HCT116 (cell line): ENCODE data around the gene TMEM238. TPM values are rescaled to one million over a fixed set of nuclear protein-coding genes. Genes with fewer than 3 reads are reported as not detected.

Experiments used
- ATAC-seq: fragments of 200-7000 bp; cut with Tn5 transposase; 2 replicates; pipeline ENCODE4 v1.9.1; 2020; ENCODE audit warnings: mild to moderate bottlenecking, moderate library complexity
- BruUV-seq: library from RNA; stranded (reverse); fragments of 400-500 nt; replicated peaks from 2 replicates; lab custom pipeline; 2021; lab: Mats Ljungman, UMichigan
- CTCF ChIA-PET: fragments of 300-600 bp; sonication (Branson Sonifier 250); formaldehyde crosslinking; loops from one replicate; lab custom pipeline; 2021; ENCODE audit warnings: antibody characterized with exemption; lab: Charles Lee
- POLR2A ChIA-PET: fragments of 300-600, 350-600 bp; sonication (Branson Sonifier 250); formaldehyde crosslinking; loops from one replicate; lab custom pipeline; 2021; ENCODE audit warnings: antibody characterized with exemption; lab: Charles Lee
- RAD21 ChIA-PET, 2 experiments: fragments of 300-600 bp; sonication (Branson Sonifier 250); formaldehyde crosslinking; loops; one replicate each; lab custom pipeline; 2023; ENCODE audit warnings: low total read pairs in 2 of 2; ENCODE audit not compliant: uncharacterized antibody in 2 of 2, unreplicated experiment in 2 of 2, low non-redundant PET in 1 of 2; lab: Charles Lee
- DNase-seq: peaks from one replicate; pipeline ENCODE4 v3.0.0-alpha.2; 2010; ENCODE audit warnings: low read depth, low spot score
- H2AFZ ChIP-seq: fragments of 200-600 bp; shearing (Covaris generic), sonication (generic); 2 replicates; pipeline ENCODE4 v1.6.1; 2017; ENCODE audit warnings: low read depth, mixed run types, mixed read lengths, antibody characterized with exemption, low read length; ENCODE audit not compliant: poor library complexity, severe bottlenecking
- H3K27ac ChIP-seq: 2 replicates; pipeline ENCODE4 v1.5.1; 2012; ENCODE audit warnings: low read depth, low read length
- H3K27me3 ChIP-seq: fragments of 200-600 bp; sonication (generic); 2 replicates; pipeline ENCODE4 v1.6.1; 2016; ENCODE audit warnings: mixed run types, low read length, mixed read lengths; ENCODE audit not compliant: insufficient read depth
- H3K36me3 ChIP-seq, 2 experiments: fragments of 200-500 bp in 1 of 2; fragments of 200-600 bp in 1 of 2; sonication (Bioruptor generic) in 1 of 2; sonication (generic) in 1 of 2; 2 replicates each; pipeline versions ENCODE4 v1.5.1 to v1.6.1; 2014 to 2016; ENCODE audit warnings: low read length in 2 of 2, inconsistent platforms in 1 of 2, mixed read lengths in 1 of 2, mixed run types in 1 of 2; ENCODE audit not compliant: insufficient read depth in 2 of 2, control insufficient read depth in 1 of 2
- H3K4me1 ChIP-seq, 2 experiments: fragments of 200-600 bp in 1 of 2; sonication (generic) in 1 of 2; 2 replicates each; pipeline versions ENCODE4 v1.5.1 to v1.6.1; 2012 to 2017; ENCODE audit warnings: low read length in 2 of 2, inconsistent platforms in 1 of 2, mild to moderate bottlenecking in 1 of 2, mixed read lengths in 1 of 2, mixed run types in 1 of 2, moderate library complexity in 1 of 2; ENCODE audit not compliant: insufficient read depth in 2 of 2, control insufficient read depth in 1 of 2
- H3K4me2 ChIP-seq: fragments of 200-600 bp; sonication (generic); 2 replicates; pipeline ENCODE4 v1.6.1; 2017; ENCODE audit warnings: mixed run types, low read length, mixed read lengths
- H3K4me3 ChIP-seq, 2 experiments: fragments of 200-600 bp in 1 of 2; sonication (generic) in 1 of 2; replicated peaks in 1 of 2; 2 replicates each; pipeline ENCODE4 v1.5.1; 2011 to 2016; ENCODE audit warnings: low read length in 2 of 2, control low read depth in 1 of 2, low read depth in 1 of 2, mild to moderate bottlenecking in 1 of 2, mixed read lengths in 1 of 2, mixed run types in 1 of 2
- H3K79me2 ChIP-seq: fragments of 200-600 bp; sonication (generic); 2 replicates; pipeline ENCODE4 v1.6.1; 2017; ENCODE audit warnings: mild to moderate bottlenecking, mixed run types, low read length, moderate library complexity, mixed read lengths; ENCODE audit not compliant: insufficient read depth
- H3K9ac ChIP-seq: fragments of 200-600 bp; sonication (generic); 2 replicates; pipeline ENCODE4 v1.6.1; 2016; ENCODE audit warnings: low read length, mixed read lengths
- H3K9me2 ChIP-seq: fragments of 200-600 bp; sonication (generic), shearing (Covaris generic); 2 replicates; pipeline ENCODE4 v1.6.1; 2017; ENCODE audit warnings: mixed run types, mild to moderate bottlenecking, moderate library complexity; ENCODE audit not compliant: insufficient read depth
- H3K9me3 ChIP-seq, 2 experiments: fragments of 200-500 bp in 1 of 2; fragments of 200-600 bp in 1 of 2; sonication (Bioruptor generic) in 1 of 2; sonication (generic) in 1 of 2; 2 replicates each; pipeline ENCODE4 v1.6.1; 2014 to 2017; ENCODE audit warnings: low read length in 2 of 2, mixed read lengths in 2 of 2, inconsistent platforms in 1 of 2, low read depth in 1 of 2, mild to moderate bottlenecking in 1 of 2, mixed run types in 1 of 2, moderate library complexity in 1 of 2; ENCODE audit not compliant: control insufficient read depth in 1 of 2, insufficient read depth in 1 of 2
- H4K20me1 ChIP-seq: fragments of 200-600 bp; sonication (generic), shearing (Covaris generic); 2 replicates; pipeline ENCODE4 v1.6.1; 2017; ENCODE audit warnings: mixed run types, mild to moderate bottlenecking, moderate library complexity; ENCODE audit not compliant: insufficient read depth
- CEBPB ChIP-seq: IDR thresholded peaks from 2 replicates; pipeline ENCODE4 v1.6.1; 2012; ENCODE audit warnings: low read depth
- CTCF ChIP-seq, 3 experiments: fragments of 200-600 bp in 1 of 3; sonication (generic) in 1 of 3; IDR thresholded peaks in 2 of 3; conservative IDR thresholded peaks in 1 of 3; 2 replicates each; pipeline ENCODE4 v1.5.1; 2012 to 2017; ENCODE audit warnings: low read depth in 2 of 3, low read length in 2 of 3, antibody characterized with exemption in 1 of 3, borderline replicate concordance in 1 of 3, control low read depth in 1 of 3, mild to moderate bottlenecking in 1 of 3, mixed read lengths in 1 of 3, mixed run types in 1 of 3, moderate library complexity in 1 of 3; ENCODE audit not compliant: insufficient read depth in 1 of 3
- EGR1 ChIP-seq: IDR thresholded peaks from 2 replicates; pipeline ENCODE4 v1.6.1; 2012; ENCODE audit warnings: low read depth
- MAX ChIP-seq: IDR thresholded peaks from 2 replicates; pipeline ENCODE4 v1.6.1; 2012
- POLR2AphosphoS5 ChIP-seq: IDR thresholded peaks from 2 replicates; pipeline ENCODE4 v1.6.1; 2011; ENCODE audit warnings: mild to moderate bottlenecking, low read depth, low read length, moderate library complexity
- RAD21 ChIP-seq: IDR thresholded peaks from 2 replicates; pipeline ENCODE4 v1.6.1; 2012; ENCODE audit warnings: low read depth, mild to moderate bottlenecking
- SP1 ChIP-seq: IDR thresholded peaks from 2 replicates; pipeline ENCODE4 v1.6.1; 2012; ENCODE audit warnings: low read depth
- SRF ChIP-seq: IDR thresholded peaks from 2 replicates; pipeline ENCODE4 v1.6.1; 2012; ENCODE audit warnings: low read depth
- TCF7L2 ChIP-seq: IDR thresholded peaks from 2 replicates; pipeline ENCODE4 v1.7.0; 2011; ENCODE audit warnings: borderline replicate concordance, inconsistent platforms; ENCODE audit not compliant: insufficient read depth, insufficient read length; ENCODE audit errors: extremely low read depth
- YY1 ChIP-seq: IDR thresholded peaks from 2 replicates; pipeline ENCODE4 v1.6.1; 2011; ENCODE audit warnings: low read length, low read depth, moderate library complexity, mild to moderate bottlenecking; ENCODE audit not compliant: insufficient replicate concordance; ENCODE audit errors: extremely low read depth
- ZNF274 ChIP-seq: fragments of 200-500 bp; sonication (Bioruptor generic); IDR thresholded peaks from 2 replicates; pipeline ENCODE4 v1.6.1; 2014; ENCODE audit warnings: mild to moderate bottlenecking, low read depth, low read length, inconsistent platforms
- intact Hi-C: fragments of 100-400 bp; cut with micrococcal nuclease; formaldehyde crosslinking; loops from 2 replicates; pipeline ENCODE4 v1.10.0; 2022
- total RNA-seq: library from RNA; stranded (reverse); gene quantifications from one replicate; pipeline ENCODE4 v1.2.1, GENCODE V29; 2021; ENCODE audit not compliant: unreplicated experiment
- TF ChIP-seq, protein P1 (sequence below): IDR thresholded peaks from 2 replicates; pipeline ENCODE4 v1.6.1; 2012; ENCODE audit warnings: low read depth

TMEM238 gene
- total RNA-seq, 1 experiment from 2014 or later, result 21.0 TPM

DNA sequence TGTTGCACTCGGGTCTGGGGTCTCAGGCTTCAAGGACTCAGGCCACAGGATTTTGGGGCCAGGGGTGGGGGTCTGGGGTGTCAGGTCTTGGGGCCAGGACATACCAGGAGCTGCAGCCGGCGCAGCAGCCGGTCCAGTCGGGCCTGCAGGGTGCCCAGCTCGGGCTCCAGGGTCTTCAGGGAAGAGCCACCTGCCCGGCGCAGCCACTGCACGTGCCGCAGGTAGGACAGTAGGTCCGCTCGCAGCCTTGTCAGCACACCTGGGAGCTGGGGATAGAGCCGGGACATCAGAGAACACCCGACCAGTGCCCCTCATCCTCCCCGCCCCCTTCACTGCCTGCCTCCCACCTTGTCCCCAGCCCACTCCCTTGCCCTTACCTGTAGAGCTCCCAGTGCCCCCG lies 16.0 kb downstream of the TMEM238 start (continued):
- TF ChIP-seq CTCF (IDR thresholded peaks at IDR 0.05 in 2 of 3, conservative IDR thresholded peaks at IDR 0.05 in 1 of 3; ENCODE audit: borderline replicate concordance in 1 of 3, insufficient read depth in 1 of 3, low read depth in 2 of 3, low read length in 2 of 3), result no peak
- no peak for TF ChIP-seq SRF
- TF ChIP-seq ZNF274, result no peak
- TF ChIP-seq EGR1, result no peak
- TF ChIP-seq MAX, result no peak
- no peak for TF ChIP-seq CEBPB

DNA sequence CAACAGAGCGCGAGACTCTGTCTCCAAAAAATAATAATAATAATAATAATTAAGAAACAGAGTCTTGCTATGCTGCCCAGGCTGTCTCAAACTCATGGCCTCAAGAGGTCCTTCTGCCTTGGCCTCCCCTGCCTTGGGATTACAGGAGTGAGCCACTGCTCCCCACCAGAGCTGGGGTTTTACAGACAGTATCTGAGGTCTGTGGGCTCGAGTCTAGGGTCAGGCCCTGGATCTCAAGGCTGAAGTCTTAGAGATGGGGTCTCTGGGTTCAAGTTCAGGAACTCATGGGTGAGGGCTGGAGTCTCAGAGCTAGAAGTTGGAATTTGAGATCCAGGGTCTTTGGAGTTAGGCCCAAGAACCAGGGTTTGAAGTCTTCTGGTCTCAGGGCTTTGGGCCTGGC lies 17.3 kb downstream of the TMEM238 start:
- POLR2A ChIA-PET, result no interaction called here

More for the DNA sequence above, 17.3 kb downstream of the TMEM238 start:
- no peak overlapping the region for H3K4me2 ChIP-seq
- H2AFZ ChIP-seq, result no peak overlapping the region
- no peaks in the 10 kb centered on the region for H3K9me2 ChIP-seq
- ATAC-seq (no peak), DNase-seq (no peak)
- H3K27ac ChIP-seq, result no peak overlapping the region
- no peaks in the 10 kb centered on the region for H3K27me3 ChIP-seq
- H3K4me3 ChIP-seq, result no peak overlapping the region
- intact Hi-C loops, result no loop called here
- ChIA-PET CTCF (no interaction called here), RAD21 (no interaction called here)
- H3K4me1 ChIP-seq, result peaks cover 3 to 17% of the 10 kb centered on the region in 2 experiments; a peak in 3 of 4 replicates
- no TSS peak for BruUV-seq
- H3K79me2 ChIP-seq, result no peaks in the 10 kb centered on the region
- H3K9ac ChIP-seq, result no peak overlapping the region
- no peaks in the 10 kb centered on the region for H3K36me3 ChIP-seq
- TF ChIP-seq RAD21, result no peak
- no peak for TF ChIP-seq YY1
- no peak for TF ChIP-seq ZNF274
- no peak for TF ChIP-seq TCF7L2
- TF ChIP-seq POLR2AphosphoS5, result no peak
- TF ChIP-seq SP1, result no peak
- no peak for TF ChIP-seq SRF
- TF ChIP-seq, protein P1, sequence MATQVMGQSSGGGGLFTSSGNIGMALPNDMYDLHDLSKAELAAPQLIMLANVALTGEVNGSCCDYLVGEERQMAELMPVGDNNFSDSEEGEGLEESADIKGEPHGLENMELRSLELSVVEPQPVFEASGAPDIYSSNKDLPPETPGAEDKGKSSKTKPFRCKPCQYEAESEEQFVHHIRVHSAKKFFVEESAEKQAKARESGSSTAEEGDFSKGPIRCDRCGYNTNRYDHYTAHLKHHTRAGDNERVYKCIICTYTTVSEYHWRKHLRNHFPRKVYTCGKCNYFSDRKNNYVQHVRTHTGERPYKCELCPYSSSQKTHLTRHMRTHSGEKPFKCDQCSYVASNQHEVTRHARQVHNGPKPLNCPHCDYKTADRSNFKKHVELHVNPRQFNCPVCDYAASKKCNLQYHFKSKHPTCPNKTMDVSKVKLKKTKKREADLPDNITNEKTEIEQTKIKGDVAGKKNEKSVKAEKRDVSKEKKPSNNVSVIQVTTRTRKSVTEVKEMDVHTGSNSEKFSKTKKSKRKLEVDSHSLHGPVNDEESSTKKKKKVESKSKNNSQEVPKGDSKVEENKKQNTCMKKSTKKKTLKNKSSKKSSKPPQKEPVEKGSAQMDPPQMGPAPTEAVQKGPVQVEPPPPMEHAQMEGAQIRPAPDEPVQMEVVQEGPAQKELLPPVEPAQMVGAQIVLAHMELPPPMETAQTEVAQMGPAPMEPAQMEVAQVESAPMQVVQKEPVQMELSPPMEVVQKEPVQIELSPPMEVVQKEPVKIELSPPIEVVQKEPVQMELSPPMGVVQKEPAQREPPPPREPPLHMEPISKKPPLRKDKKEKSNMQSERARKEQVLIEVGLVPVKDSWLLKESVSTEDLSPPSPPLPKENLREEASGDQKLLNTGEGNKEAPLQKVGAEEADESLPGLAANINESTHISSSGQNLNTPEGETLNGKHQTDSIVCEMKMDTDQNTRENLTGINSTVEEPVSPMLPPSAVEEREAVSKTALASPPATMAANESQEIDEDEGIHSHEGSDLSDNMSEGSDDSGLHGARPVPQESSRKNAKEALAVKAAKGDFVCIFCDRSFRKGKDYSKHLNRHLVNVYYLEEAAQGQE, result no peak
- H4K20me1 ChIP-seq, result no peaks in the 10 kb centered on the region
- no peaks in the 10 kb centered on the region for H3K9me3 ChIP-seq
